Stimulated activated naive CD4-positive, alpha-beta T cell (primary cell): ENCODE results near the gene APOL6.
"Not testable (repeated sequence)": the region's sequence is repeated elsewhere in the genome, so short reads cannot be mapped to it uniquely, and the experiment has no call there.

Experiments used
- DNase-seq, 6 experiments: peaks; one replicate each; lab custom pipeline; 2025; lab: John Stamatoyannopoulos, UW

The APOL6 gene

DNA sequence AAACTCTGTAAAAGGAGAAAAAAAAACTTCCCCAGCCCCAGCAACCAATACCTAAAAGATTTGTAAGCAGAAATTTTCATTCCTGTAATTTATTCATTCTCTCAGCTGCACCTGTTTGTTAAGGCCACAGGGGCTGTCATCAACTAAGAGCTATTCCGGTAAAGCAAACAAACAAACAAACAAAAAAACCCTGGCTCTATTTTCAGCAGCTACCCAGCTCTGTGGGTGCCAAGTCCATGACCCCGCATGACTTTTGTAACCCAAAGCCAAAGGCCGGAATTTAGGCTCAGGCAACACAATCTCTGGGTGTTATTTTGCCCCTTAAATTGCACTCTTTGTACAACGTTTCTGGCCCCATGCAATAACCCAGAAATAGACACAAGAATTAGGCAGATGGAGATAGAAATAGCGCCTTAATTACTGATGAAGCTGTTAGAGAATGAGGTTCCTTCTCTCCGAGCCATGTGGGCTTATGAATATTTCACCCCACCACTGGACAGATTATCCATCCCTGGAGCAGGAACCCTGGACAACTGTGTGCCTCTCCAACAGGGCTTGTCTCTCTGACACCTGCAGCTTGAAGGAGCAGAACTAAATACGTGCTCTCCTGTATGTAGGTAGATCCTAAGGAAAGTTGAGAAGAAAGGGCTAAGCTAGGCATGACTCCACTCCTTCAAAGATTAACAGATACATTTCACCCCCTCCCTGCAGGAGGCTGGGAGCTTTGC is 29.4 kb downstream of the APOL6 start:
- no peak for DNase-seq

DNA sequence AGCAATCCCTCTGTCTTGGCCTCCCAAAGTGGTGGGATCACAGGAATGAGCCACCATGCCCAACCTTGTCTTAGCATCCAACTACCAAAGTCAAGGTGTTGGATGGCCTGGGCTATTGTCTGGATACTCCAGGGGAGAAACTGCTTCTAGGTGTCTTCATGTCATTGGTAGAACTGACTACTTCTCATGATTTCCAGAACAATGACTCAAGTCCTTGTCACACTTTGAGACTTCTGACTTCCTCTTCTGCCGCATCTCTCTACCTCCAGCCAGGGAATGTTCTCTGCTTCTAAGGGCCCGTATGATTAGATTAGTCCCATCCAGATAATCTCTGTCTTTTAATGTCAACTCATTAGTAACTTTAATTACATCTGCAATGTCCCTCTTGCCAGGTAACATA is 30.6 kb downstream of the APOL6 start:
- DNase-seq = no peak

DNA sequence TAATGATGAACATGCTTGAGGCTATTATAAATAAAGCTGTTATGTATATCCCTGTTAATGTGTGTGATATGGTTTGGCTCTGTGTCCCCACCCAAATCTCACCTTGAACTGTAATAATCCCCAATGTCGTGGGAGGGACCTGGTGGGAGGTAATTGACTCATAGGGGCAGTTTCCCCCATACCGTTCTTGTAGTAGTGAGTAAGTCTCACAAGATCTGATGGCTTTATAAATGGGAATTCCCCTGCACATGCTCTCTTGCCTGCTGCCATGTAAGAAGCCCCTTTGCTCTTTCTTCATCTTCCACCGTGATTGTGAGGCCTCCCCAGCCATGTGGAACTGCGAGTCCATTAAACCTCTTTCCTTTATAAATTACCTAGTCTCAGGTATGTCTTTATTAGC is 31.2 kb downstream of the APOL6 start:
- not testable (repeated sequence) for DNase-seq

DNA sequence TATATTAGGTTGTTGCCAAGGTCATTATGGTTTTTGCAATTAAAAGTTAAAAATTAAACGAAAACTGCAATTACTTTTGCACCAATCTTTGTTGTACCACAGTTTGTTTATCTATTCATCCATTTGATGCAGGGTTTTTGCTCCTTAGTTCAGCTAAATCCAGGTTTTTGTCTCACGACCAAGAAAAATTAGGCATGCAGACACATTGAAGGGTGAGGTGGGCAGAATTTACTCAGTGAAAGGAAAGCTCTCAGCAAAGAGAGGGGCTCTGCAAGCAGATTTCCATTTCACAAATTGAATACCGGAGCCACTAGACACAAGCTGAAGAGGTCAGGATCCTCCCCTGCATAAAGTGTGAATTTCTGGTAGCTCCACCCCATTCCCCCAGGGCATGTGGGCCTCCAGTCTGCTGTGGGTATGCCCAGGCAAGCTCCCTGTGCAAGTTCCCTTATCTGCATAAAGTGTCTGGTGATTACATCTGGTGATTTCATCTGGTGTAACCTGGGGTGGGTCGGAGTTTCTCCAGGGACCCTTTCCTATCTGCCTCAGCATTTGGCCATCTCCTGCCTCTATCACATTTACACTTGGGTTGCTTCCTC is 33.3 kb downstream of the APOL6 start:
- no peak for DNase-seq

DNA sequence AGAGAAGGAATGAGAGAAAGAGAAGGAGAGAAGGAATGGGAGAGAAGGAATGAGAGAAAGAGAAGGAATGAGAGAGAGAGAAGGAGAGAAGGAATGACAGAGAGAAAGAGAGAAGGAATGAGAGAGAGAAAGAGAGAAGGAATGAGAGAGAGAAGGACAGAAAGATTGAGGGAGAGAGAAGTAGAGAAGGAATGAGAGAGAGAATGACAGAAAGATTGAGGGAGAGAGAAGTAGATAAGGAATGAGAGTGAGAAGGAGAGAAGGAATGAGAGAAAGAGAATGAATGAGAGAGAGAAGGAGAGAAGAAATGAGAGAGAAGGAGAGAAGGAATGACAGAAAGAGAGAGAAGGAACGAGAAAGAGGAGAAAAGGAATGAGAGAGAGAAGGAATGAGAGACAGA is 35.3 kb downstream of the APOL6 start:
- no peak for DNase-seq

GRCh38 chr22:35684270-35684700 is 36.0 kb downstream of the APOL6 start:
- no peak for DNase-seq

GRCh38 chr22:35684732-35685131 is 36.5 kb downstream of the APOL6 start:
- no peak for DNase-seq

- no peak for DNase-seq
Observed at GRCh38 chr22:35685731-35686130, 37.5 kb downstream of the APOL6 start.

- DNase-seq = no peak
Observed at GRCh38 chr22:35686298-35686697, 38.1 kb downstream of the APOL6 start.

GRCh38 chr22:35687461-35687860 is 39.2 kb downstream of the APOL6 start:
- DNase-seq = no peak

GRCh38 chr22:35688913-35689675 is 40.8 kb downstream of the APOL6 start:
- no peak for DNase-seq

DNA sequence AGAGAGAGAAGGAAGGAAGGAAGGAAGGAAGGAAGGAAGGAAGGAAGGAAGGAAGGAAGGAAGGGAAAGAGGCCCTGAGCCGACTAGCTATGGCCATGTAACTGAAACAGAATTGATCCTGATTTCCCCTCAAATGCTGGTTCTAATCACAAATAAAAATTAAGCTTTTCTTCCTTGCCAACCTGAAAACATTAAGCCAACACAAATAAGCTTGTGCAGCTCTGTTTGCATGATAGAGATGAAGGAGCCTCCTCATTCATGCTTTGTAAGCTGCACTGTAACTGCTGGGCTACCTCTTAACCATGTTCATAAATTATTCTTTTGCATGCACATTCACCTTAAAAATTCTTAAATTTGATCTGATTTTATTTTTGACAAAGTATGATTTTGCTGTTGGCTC is 41.8 kb downstream of the APOL6 start:
- no peak for DNase-seq

DNA sequence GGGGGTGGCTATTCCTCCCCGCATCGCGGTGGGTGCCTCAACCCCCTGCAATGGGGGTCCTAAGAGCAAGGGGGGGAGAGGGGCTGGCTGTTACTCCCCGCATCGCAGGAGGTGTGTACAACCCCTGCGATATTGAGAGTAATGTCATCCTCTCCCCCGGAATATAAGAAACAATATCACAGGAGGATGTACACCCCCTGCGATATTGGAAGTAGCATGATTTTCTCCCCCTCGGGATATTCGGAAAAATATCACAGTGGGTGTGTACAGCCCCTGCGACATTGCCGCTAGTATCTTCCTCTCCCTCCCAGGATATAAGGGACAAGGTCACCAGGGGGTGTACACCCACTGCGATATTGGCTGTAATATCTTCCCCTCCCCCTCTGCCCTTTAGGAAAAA is 47.0 kb downstream of the APOL6 start:
- DNase-seq = peak in 1 of 6 experiments; percentile 10

- DNase-seq = peak in 3 of 6 experiments; percentile 8 to 39 (median 18)
Observed at GRCh38 chr22:35697142-35697541, 48.9 kb downstream of the APOL6 start.

GRCh38 chr22:35699852-35700251 is 51.6 kb downstream of the APOL6 start:
- peak in 1 of 6 experiments; percentile 11 for DNase-seq

GRCh38 chr22:35703861-35704584 is 55.8 kb downstream of the APOL6 start:
- DNase-seq = no peak

GRCh38 chr22:35705141-35705540 is 56.9 kb downstream of the APOL6 start:
- DNase-seq = no peak

DNA sequence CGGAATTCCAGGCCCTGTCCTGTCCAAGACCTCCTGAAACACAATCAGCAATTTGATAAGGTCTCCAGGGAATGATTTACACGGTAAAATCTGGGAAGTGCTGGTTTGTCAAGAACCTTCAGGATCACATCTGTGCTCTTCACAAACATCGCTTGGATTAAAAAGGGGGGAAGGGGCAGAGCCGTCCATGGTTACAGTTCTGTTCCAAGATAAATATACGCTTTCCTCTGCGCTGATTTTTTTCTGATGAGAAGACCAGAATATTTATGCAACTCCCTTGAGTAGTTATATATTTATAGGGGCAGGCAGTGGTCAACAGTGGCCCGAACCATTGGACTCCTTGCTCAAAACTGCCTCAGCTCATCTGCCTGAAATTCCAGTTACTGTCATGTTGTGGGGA is 60.2 kb downstream of the APOL6 start:
- no peak for DNase-seq

DNA sequence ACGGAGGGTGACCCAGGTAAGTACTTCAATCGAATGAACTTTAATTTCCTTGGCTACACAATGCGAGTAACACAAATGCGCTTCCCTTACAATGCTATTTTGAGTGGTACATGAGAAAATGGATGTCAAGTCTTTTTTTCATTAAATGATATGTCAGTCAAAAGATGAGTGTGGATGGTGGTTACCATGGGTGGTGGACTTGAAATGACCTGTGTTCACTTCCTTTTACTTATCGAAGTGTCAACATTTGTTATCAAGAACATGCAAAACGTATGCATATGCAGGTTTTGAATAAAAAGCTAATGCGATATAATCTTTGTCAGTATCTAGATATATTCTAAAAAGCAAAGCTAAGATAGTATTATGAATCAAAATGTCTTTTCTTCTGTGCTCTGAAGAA is 60.7 kb downstream of the APOL6 start:
- DNase-seq = no peak

DNA sequence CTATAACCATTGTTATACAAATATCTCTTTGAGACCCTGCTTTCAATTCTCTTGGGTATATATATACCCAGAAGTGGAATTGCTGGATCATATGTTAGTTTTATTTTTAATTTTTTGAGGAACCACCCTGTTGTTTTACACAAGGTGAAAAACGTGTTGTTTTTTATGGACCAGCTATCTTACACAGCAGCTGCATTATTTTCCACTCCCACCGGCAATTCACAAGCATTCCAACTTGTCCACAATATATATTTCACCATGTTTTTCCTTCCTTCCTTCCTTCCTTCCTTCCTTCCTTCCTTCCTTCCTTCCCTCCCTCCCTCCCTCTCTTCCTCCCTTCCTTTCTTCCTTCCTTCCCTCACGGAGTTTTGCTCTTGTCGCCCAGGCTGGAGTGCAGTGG is 63.1 kb downstream of the APOL6 start:
- no peak for DNase-seq

DNA sequence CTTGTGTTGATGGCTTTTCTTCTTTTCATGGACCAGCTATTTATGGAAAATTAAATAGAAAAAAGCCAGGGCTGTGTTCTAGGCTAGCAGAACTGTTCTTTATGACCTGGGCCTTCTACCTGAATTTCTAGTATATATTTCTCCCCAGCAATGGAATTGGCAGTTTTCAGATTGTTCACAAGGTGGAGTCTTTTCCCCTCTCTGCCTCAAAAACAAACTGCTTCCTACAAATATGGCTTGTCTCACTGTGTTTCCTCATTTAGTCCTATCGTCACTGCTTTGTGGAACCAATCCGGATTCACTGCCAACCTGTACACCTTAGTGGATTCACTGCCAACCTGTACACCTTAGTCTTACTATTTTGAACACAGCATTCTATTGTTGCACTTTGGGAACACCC is 64.4 kb downstream of the APOL6 start:
- no peak for DNase-seq

DNA sequence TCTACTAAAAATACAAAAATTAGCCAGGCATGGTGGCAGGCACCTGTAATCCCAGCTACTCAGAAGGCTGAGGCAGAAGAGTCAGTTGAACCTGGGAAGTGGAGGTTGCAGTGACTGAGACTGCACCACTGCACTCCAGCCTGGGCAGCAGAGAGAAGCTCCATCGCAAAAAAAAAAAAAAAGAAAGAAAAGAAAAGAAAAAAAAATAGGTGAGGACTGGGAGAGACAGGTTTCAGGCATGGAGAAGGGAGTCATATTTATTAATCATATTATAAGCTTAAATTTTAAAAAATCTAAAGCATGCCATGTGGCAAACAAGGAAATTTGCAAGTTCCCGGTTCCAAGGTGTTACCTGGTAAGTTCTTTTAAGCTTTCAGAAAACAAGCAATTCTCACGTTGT is 69.3 kb downstream of the APOL6 start, which contains the start of gene APOL5:
APOL5 (plus strand) TSS at position 301 of the 400 bp plus-strand sequence; CDS start at position 301, 0 bp downstream.
- DNase-seq = no peak
